GM23338 (cell line): ENCODE data around the gene WDR53. TPM values are rescaled to one million over a fixed set of nuclear protein-coding genes. Genes with fewer than 3 reads are reported as not detected.
"Not testable (repeated sequence)": the region's sequence is repeated elsewhere in the genome, so short reads cannot be mapped to it uniquely, and the experiment has no call there.

Experiments
- ATAC-seq: fragments of 200-7000 bp; cut with Tn5 transposase; 3 replicates; pipeline ENCODE4 v1.9.1; 2020
- DNase-seq: peaks from one replicate; pipeline ENCODE4 v3.0.0-alpha.2; 2015; ENCODE audit warnings: low spot score
- H2AFZ ChIP-seq: fragments of 200-600 bp; sonication (generic); 2 replicates; pipeline ENCODE4 v1.8.0; 2016; ENCODE audit warnings: antibody characterized with exemption, mild to moderate bottlenecking, moderate library complexity
- H3F3A ChIP-seq: fragments of 200-600 bp; sonication (generic); replicated peaks from 2 replicates; pipeline ENCODE4 v1.8.0; 2017; ENCODE audit warnings: antibody characterized with exemption, mixed run types, low read depth
- H3K27ac ChIP-seq: fragments of 200-600 bp; sonication (generic); 2 replicates; pipeline ENCODE4 v1.6.1; 2016; ENCODE audit warnings: low read depth
- H3K27me3 ChIP-seq: fragments of 200-600 bp; sonication (generic); 2 replicates; pipeline ENCODE4 v1.8.0; 2016; ENCODE audit warnings: mild to moderate bottlenecking, mixed run types, moderate library complexity; ENCODE audit not compliant: insufficient read depth
- H3K36me3 ChIP-seq: fragments of 200-600 bp; sonication (generic); 2 replicates; pipeline ENCODE4 v1.8.0; 2016; ENCODE audit warnings: mild to moderate bottlenecking; ENCODE audit not compliant: insufficient read depth
- H3K4me1 ChIP-seq: fragments of 200-600 bp; sonication (generic); 2 replicates; pipeline ENCODE4 v1.8.0; 2016; ENCODE audit warnings: mild to moderate bottlenecking, moderate library complexity; ENCODE audit not compliant: insufficient read depth
- H3K4me2 ChIP-seq: fragments of 200-600 bp; sonication (generic); 2 replicates; pipeline ENCODE4 v1.7.1; 2017; ENCODE audit warnings: mixed run types
- H3K4me3 ChIP-seq: fragments of 200-600 bp; sonication (generic); 2 replicates; pipeline ENCODE4 v1.6.1; 2016; ENCODE audit warnings: mixed run types
- H3K79me2 ChIP-seq: fragments of 200-600 bp; sonication (generic); replicated peaks from 2 replicates; pipeline ENCODE4 v1.8.0; 2017; ENCODE audit warnings: mild to moderate bottlenecking; ENCODE audit not compliant: insufficient read depth
- H3K9me2 ChIP-seq: fragments of 200-600 bp; sonication (generic); 2 replicates; pipeline ENCODE4 v1.8.0; 2017; ENCODE audit not compliant: insufficient read depth
- H4K20me1 ChIP-seq: fragments of 200-600 bp; sonication (generic); replicated peaks from 2 replicates; pipeline ENCODE4 v1.8.0; 2017; ENCODE audit warnings: mild to moderate bottlenecking; ENCODE audit not compliant: insufficient read depth
- H3K27ac Mint-ChIP-seq: 2 replicates; pipeline ENCODE4 v1.8.0; 2020; ENCODE audit warnings: inconsistent platforms, mild to moderate bottlenecking, moderate library complexity, mixed read lengths
- H3K27me3 Mint-ChIP-seq: 3 replicates; pipeline ENCODE4 v1.8.0; 2022; ENCODE audit warnings: low read depth, mild to moderate bottlenecking, moderate library complexity, mixed read lengths, inconsistent platforms; ENCODE audit not compliant: insufficient read depth, poor library complexity
- H3K36me3 Mint-ChIP-seq: 3 replicates; pipeline ENCODE4 v1.8.0; 2021; ENCODE audit warnings: low read depth, mild to moderate bottlenecking, inconsistent platforms, moderate library complexity, mixed read lengths
- H3K4me1 Mint-ChIP-seq: 3 replicates; pipeline ENCODE4 v1.8.0; 2020; ENCODE audit warnings: mild to moderate bottlenecking, inconsistent platforms, mixed read lengths
- H3K4me3 Mint-ChIP-seq: 3 replicates; pipeline ENCODE4 v1.8.0; 2021; ENCODE audit warnings: moderate library complexity, mild to moderate bottlenecking, inconsistent platforms, mixed read lengths
- H3K9me3 Mint-ChIP-seq: 3 replicates; pipeline ENCODE4 v1.8.0; 2020; ENCODE audit warnings: moderate library complexity, mild to moderate bottlenecking, inconsistent platforms, mixed read lengths
- CREB1 ChIP-seq: fragments of 250-450 bp; sonication (Bioruptor Pico); IDR thresholded peaks from 2 replicates; pipeline ENCODE4 v1.5.0; 2020; ENCODE audit warnings: low read depth, mild to moderate bottlenecking, moderate library complexity
- CTCF ChIP-seq, 2 experiments: fragments of 200-600 bp in 1 of 2; sonication (generic) in 1 of 2; conservative IDR thresholded peaks; 2 replicates each; pipeline versions ENCODE4 v1.5.1 to v1.6.1; 2016 to 2017; ENCODE audit warnings: antibody characterized with exemption in 2 of 2, low read depth in 2 of 2, mild to moderate bottlenecking in 2 of 2, moderate library complexity in 1 of 2
- ETS1 ChIP-seq: IDR thresholded peaks from 2 replicates; pipeline ENCODE4 v1.6.1; 2016; ENCODE audit warnings: antibody characterized with exemption
- EZH2 ChIP-seq: fragments of 200-600 bp; sonication (generic); IDR thresholded peaks from one replicate; pipeline ENCODE4 v1.8.0; 2017; ENCODE audit warnings: antibody characterized with exemption, mild to moderate bottlenecking, low read depth; ENCODE audit not compliant: unreplicated experiment
- EZH2phosphoT487 ChIP-seq: fragments of 200-600 bp; sonication (generic); IDR thresholded peaks from one replicate; pipeline ENCODE4 v1.8.1; 2018; ENCODE audit warnings: antibody characterized with exemption; ENCODE audit not compliant: unreplicated experiment
- JUNB ChIP-seq: IDR thresholded peaks from one replicate; pipeline ENCODE4 v1.6.1; 2016; ENCODE audit warnings: antibody characterized with exemption; ENCODE audit not compliant: unreplicated experiment
- REST ChIP-seq: IDR thresholded peaks from one replicate; pipeline ENCODE4 v1.6.1; 2018; ENCODE audit warnings: antibody characterized with exemption; ENCODE audit not compliant: unreplicated experiment
- STAT1 ChIP-seq: IDR thresholded peaks from one replicate; pipeline ENCODE4 v1.6.1; 2016; ENCODE audit warnings: antibody characterized with exemption; ENCODE audit not compliant: unreplicated experiment
- ZNF331 ChIP-seq: fragments of 250-450 bp; sonication (Bioruptor Pico); IDR thresholded peaks from 2 replicates; pipeline ENCODE4 v1.5.0; 2020; ENCODE audit warnings: low read depth, mild to moderate bottlenecking, moderate library complexity
- polyA plus RNA-seq: library from polyadenylated mRNA; unstranded; fragments of >200 nt; fragmentation: Nextera tagmentation; extraction: Ambion mirVana; gene quantifications from 2 replicates; pipeline ENCODE4 v1.2.1, GENCODE V29; 2016
- total RNA-seq: library from RNA; depleted of rRNA; stranded (reverse); fragments of >200 nt; shearing (Covaris generic); gene quantifications from 2 replicates; pipeline ENCODE4 v1.2.3, GENCODE V29; 2014

The WDR53 gene
- total and polyA plus RNA-seq, 2 experiments from 2014 or later, result 6.8 to 29.7 TPM

GRCh38 chr3:196599734-196600128 is 31.4 kb upstream of the WDR53 start:
- ATAC-seq (no peak), DNase-seq (no peak)
- no peak overlapping the region for H2AFZ ChIP-seq
- H4K20me1 ChIP-seq, result no peaks in the 10 kb centered on the region
- no peak overlapping the region for H3K4me3 ChIP-seq
- Mint-ChIP-seq H3K4me1 (no peaks in the 10 kb centered on the region), H3K4me3 (no peak overlapping the region), H3K36me3 (no peaks in the 10 kb centered on the region; the same call in 2 of the 3 replicates), H3K9me3 (no peaks in the 10 kb centered on the region), H3K27ac (no peak overlapping the region), H3K27me3 (peaks cover 7% of the 10 kb centered on the region)
- H3K27ac ChIP-seq, result no peak overlapping the region
- H3K79me2 ChIP-seq, result no peaks in the 10 kb centered on the region
- no peaks in the 10 kb centered on the region for H3K27me3 ChIP-seq
- no peaks in the 10 kb centered on the region for H3K9me2 ChIP-seq
- no peaks in the 10 kb centered on the region for H3F3A ChIP-seq
- no peak for TF ChIP-seq JUNB
- no peak for TF ChIP-seq CREB1 (CRISPR knock-in tag)
- TF ChIP-seq ZNF331 (CRISPR knock-in tag), result no peak
- H3K4me2 ChIP-seq, result no peak overlapping the region
- no peaks in the 10 kb centered on the region for H3K36me3 ChIP-seq
- H3K4me1 ChIP-seq, result no peaks in the 10 kb centered on the region

- not testable (repeated sequence) for H3K36me3 Mint-ChIP-seq, H3K4me3 ChIP-seq, H3F3A ChIP-seq, H3K36me3 ChIP-seq, H3K4me1 ChIP-seq, H3K4me2 ChIP-seq, H3K4me1 Mint-ChIP-seq, H3K27ac ChIP-seq, H3K27me3 Mint-ChIP-seq, H3K9me2 ChIP-seq, H4K20me1 ChIP-seq, ATAC-seq, H3K9me3 Mint-ChIP-seq, DNase-seq, H3K27ac Mint-ChIP-seq, H3K79me2 ChIP-seq, H3K4me3 Mint-ChIP-seq, H3K27me3 ChIP-seq
- peak overlapping the region; percentile 91 for H2AFZ ChIP-seq
Measured at GRCh38 chr3:196597971-196598733, 29.8 kb upstream of the WDR53 start.

- H3K27ac ChIP-seq, result no peak overlapping the region
- H3F3A ChIP-seq, result no peaks in the 10 kb centered on the region
- peak; percentile 67 for ATAC-seq
- no peak overlapping the region for H3K4me3 ChIP-seq
- H3K79me2 ChIP-seq, result no peaks in the 10 kb centered on the region
- Mint-ChIP-seq H3K36me3 (no peaks in the 10 kb centered on the region; the same call in 2 of the 3 replicates), H3K9me3 (no peaks in the 10 kb centered on the region), H3K4me3 (no peak overlapping the region), H3K27ac (no peak overlapping the region), H3K4me1 (no peaks in the 10 kb centered on the region), H3K27me3 (peaks cover 2% of the 10 kb centered on the region)
- 0 out of 2 replicates have a peak overlapping the region, but pooled peaks have one; percentile 28 for H2AFZ ChIP-seq
- H3K4me2 ChIP-seq, result no peak overlapping the region
- no peaks in the 10 kb centered on the region for H3K27me3 ChIP-seq
- no peaks in the 10 kb centered on the region for H3K9me2 ChIP-seq
- H4K20me1 ChIP-seq, result no peaks in the 10 kb centered on the region
- H3K36me3 ChIP-seq, result no peaks in the 10 kb centered on the region
- DNase-seq, result no peak
- no peaks in the 10 kb centered on the region for H3K4me1 ChIP-seq
- TF ChIP-seq REST (no peak), EZH2phosphoT487 (no peak), CTCF (conservative IDR thresholded peaks at IDR 0.05; ENCODE audit: low read depth in 2 of 2) (no peak), EZH2 (no peak), ETS1 (no peak), STAT1 (no peak), JUNB (no peak)
Measured at GRCh38 chr3:196596355-196596754, 28.0 kb upstream of the WDR53 start.
